Stomach (tissue), 9 donors: ENCODE measurements around the gene CAV1. TPM values are rescaled to one million over a fixed set of nuclear protein-coding genes. Genes with fewer than 3 reads are reported as not detected.

ENCODE experiments used
- DNase-seq, 2 donors: peaks; one replicate each; pipeline versions ENCODE4 v3.0.0 to v3.0.0-alpha.2; 2013 to 2019
- H3K27ac ChIP-seq, 5 donors: fragments of 200-600 bp in 4 of 5; sonication (generic) in 4 of 5; one replicate each; pipeline ENCODE4 v1.5.1; 2013 to 2019; ENCODE audit warnings: mild to moderate bottlenecking in 1 of 5, moderate library complexity in 1 of 5
- H3K27me3 ChIP-seq, 3 donors: fragments of 200-600 bp; sonication (generic); one replicate each; pipeline ENCODE4 v1.5.1; 2017 to 2019; ENCODE audit warnings: mixed run types in 1 of 3
- H3K36me3 ChIP-seq, 4 donors: fragments of 200-600 bp; sonication (generic); 1 replicate in 3 of 4; 2 replicates in 1 of 4; pipeline ENCODE4 v1.5.1; 2016 to 2019
- H3K4me1 ChIP-seq, 4 donors: fragments of 200-600 bp; sonication (generic); one replicate each; pipeline ENCODE4 v1.5.1; 2016 to 2019
- H3K4me3 ChIP-seq, 4 donors: fragments of 200-600 bp; sonication (generic) in 3 of 4; one replicate each; pipeline ENCODE4 v1.5.1; 2016 to 2019; ENCODE audit warnings: mild to moderate bottlenecking in 1 of 4
- H3K9me3 ChIP-seq, 4 donors: fragments of 200-600 bp; sonication (generic); one replicate each; pipeline ENCODE4 v1.5.1; 2016 to 2019
- CTCF ChIP-seq, 7 experiments: fragments of 450-650 bp in 4 of 7; fragments of 200-600 bp in 3 of 7; sonication (generic) in 3 of 7; IDR thresholded peaks; one replicate each; pipeline ENCODE4 v1.5.1; 2016 to 2019; ENCODE audit warnings: antibody characterized with exemption in 7 of 7, control low read depth in 2 of 7, mild to moderate bottlenecking in 1 of 7
- EP300 ChIP-seq: sonication (generic); formaldehyde crosslinking; IDR thresholded peaks from one replicate; pipeline ENCODE4 v1.6.1; 2017; ENCODE audit warnings: antibody characterized with exemption
- POLR2A ChIP-seq, 4 donors: fragments of 450-650 bp; IDR thresholded peaks; one replicate each; pipeline ENCODE4 v1.6.1; 2016; ENCODE audit warnings: antibody characterized with exemption in 4 of 4, control low read depth in 2 of 4, mild to moderate bottlenecking in 1 of 4, moderate library complexity in 1 of 4
- POLR2AphosphoS5 ChIP-seq, 3 donors: sonication (generic); formaldehyde crosslinking; IDR thresholded peaks; one replicate each; pipeline ENCODE4 v1.6.1; 2016; ENCODE audit warnings: antibody characterized with exemption in 3 of 3
- WGBS, 5 donors: extraction: QIAGEN DNeasy Blood & Tissue Kit in 3 of 5; methylation state at CpG; one replicate each; pipeline versions ENCODE4 v1.1.5 to v1.1.7; 2013 to 2018; 5-methylcytosine and 5-hydroxymethylcytosine counted together
- intact Hi-C: fragments of 100-400 bp; cut with DNase I; formaldehyde crosslinking; loops from one replicate; pipeline ENCODE4 v1.15.1; 2023; ENCODE audit warnings: low total_unique reads
- polyA plus RNA-seq, 3 donors: library from polyadenylated mRNA; stranded (reverse); fragments of 200-250 nt; gene quantifications; one replicate each; pipeline ENCODE4 v1.2.3, GENCODE V29; 2013
- total RNA-seq, 5 donors: library from RNA; depleted of rRNA; stranded (reverse); fragments of >200 nt; gene quantifications; one replicate each; pipeline versions ENCODE4 v1.1.0 to v1.2.3, GENCODE V29; 2014 to 2016
- donor health status: healthy with polysubstance abuse.
- donor health status: Bipolar disorder and iron deficiency.
- donor health status: healthy.

CAV1 gene
- total and polyA plus RNA-seq, 8 donors = 18.5 to 719 (median 86.7) TPM

GRCh38 chr7:116588641-116589594 is 64.1 kb downstream of the CAV1 start:
- Histone ChIP-seq H3K27me3 (no peaks in the 10 kb centered on the region), H3K9me3 (no peaks in the 10 kb centered on the region), H3K36me3 (no peaks in the 10 kb centered on the region), H3K4me1 (peaks cover 12 to 43% (median 24%) of the 10 kb centered on the region in 4 donors), H3K4me3 (no peak overlapping the region), H3K27ac (peak overlapping the region in 3 of 5 donors; percentile 37 to 53 (median 47))
- WGBS, 5 donors = 12 to 22% (median 17%) methylated on average over 4 of the region's 4 CpGs
- TF ChIP-seq CTCF (IDR thresholded peaks at IDR 0.05) (peak in 5 of 7 experiments; percentile 34 to 68 (median 60)), POLR2A (IDR thresholded peaks at IDR 0.05) (no peak), POLR2AphosphoS5 (IDR thresholded peaks at IDR 0.05) (no peak), EP300 (no peak)
- peak in 1 of 2 donors; percentile 81 for DNase-seq
- intact Hi-C loops = loop anchor here (5.0 to 10.0 kb wide), 2 partner anchors 64 to 327 kb away; partner anchors contain the start of gene CAV1

DNA sequence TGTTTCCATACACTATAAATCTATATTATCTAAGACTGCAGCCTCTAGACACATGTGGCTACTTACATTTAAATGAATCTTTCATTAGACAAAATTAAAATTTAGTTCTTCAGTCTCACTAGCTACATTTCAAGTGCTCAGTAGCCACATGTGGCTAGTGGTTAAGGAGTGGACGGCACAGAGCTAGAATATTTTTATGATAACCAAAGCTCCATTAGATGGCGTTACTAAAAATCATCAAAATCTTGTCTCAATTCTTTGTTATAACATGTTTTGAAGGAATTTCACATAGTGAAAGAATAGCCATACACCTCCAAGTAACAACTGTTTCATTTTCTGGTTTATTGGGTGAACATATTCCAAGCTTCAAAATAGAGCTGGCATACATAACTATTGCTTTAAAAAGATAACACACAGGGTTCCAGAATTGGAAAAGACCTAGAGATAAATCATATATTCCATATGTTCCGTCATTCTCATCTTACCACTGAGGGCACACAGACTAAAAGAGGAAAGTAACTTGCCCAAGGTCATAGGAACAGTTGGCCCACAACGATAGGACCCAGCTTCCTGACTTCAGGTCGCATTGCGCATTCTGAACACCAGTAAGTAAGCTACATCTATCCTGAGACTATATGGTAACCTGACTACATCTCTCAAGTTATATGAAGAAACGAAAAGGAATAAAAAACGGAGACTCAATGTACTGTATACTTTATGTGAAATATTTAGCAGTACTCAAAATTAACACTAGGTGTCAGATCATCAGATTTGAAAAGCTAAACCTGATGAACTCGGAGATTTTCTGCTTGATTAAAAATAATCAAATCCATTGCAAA is 66.6 kb downstream of the CAV1 start:
- 31 to 41% (median 34%) methylated on average over 9 of the region's 9 CpGs for WGBS, 5 donors
- H3K4me3 ChIP-seq = peak overlapping the region in 1 of 4 donors; percentile 25
- no peaks in the 10 kb centered on the region for H3K36me3 ChIP-seq
- intact Hi-C loops = loop anchor here (10.0 kb wide), 1 partner anchor 223 kb away; no protein-coding TSS in a partner anchor
- no peaks in the 10 kb centered on the region for H3K27me3 ChIP-seq
- H3K27ac ChIP-seq = no peak overlapping the region
- TF ChIP-seq CTCF (IDR thresholded peaks at IDR 0.05) (peak in 5 of 7 experiments; percentile 43 to 74 (median 54)), POLR2AphosphoS5 (IDR thresholded peaks at IDR 0.05) (no peak)
- no peak for DNase-seq
- H3K9me3 ChIP-seq = no peaks in the 10 kb centered on the region
- H3K4me1 ChIP-seq = peaks cover 12 to 39% (median 22%) of the 10 kb centered on the region in 4 donors

- intact Hi-C loops = loop anchor here (10.0 kb wide), 1 partner anchor 223 kb away; no protein-coding TSS in a partner anchor
- no peaks in the 10 kb centered on the region for H3K9me3 ChIP-seq
- no peaks in the 10 kb centered on the region for H3K36me3 ChIP-seq
- H3K27ac ChIP-seq = peak overlapping the region in 3 of 5 donors; percentile 4 to 55 (median 36)
- H3K4me1 ChIP-seq = peaks cover 12 to 39% (median 22%) of the 10 kb centered on the region in 4 donors
- no peak for DNase-seq
- TF ChIP-seq POLR2AphosphoS5 (IDR thresholded peaks at IDR 0.05) (no peak), POLR2A (IDR thresholded peaks at IDR 0.05) (no peak), CTCF (IDR thresholded peaks at IDR 0.05) (no peak), EP300 (no peak)
- no peaks in the 10 kb centered on the region for H3K27me3 ChIP-seq
- WGBS, 5 donors = 0 to 19% (median 4%) methylated on average over 1 of the region's 1 CpG
- peak overlapping the region in 2 of 4 donors; percentile 13 to 25 for H3K4me3 ChIP-seq
These were observed 67.2 kb downstream of the CAV1 start for GRCh38 chr7:116592041-116592355.

DNA sequence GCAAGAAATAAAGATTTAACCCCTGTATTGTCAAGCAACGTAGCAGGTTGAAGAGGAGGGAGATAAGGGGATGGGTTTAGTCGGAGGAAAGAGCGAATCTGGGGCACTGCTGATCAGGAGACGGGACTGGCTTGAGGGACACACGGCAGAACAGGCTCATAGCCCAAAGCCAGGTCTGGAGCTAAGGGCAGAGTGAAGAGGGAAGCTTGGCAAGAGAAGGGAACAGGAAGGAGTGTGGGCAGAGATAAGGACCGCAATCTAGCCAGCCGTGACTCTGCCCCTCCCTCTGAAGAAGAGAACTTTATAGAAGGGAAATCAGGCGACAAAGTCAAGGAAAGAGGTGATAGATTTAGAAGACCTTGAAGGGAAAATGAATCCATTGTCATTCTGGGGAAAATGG is 67.6 kb downstream of the CAV1 start:
- intact Hi-C loops = loop anchor here (10.0 kb wide), 1 partner anchor 222 kb away; no protein-coding TSS in a partner anchor
- no peaks in the 10 kb centered on the region for H3K36me3 ChIP-seq
- no peaks in the 10 kb centered on the region for H3K27me3 ChIP-seq
- H3K27ac ChIP-seq = peak overlapping the region in 4 of 5 donors; percentile 4 to 55 (median 24)
- H3K9me3 ChIP-seq = no peaks in the 10 kb centered on the region
- H3K4me3 ChIP-seq = peak overlapping the region in 2 of 4 donors; percentile 13 to 25
- H3K4me1 ChIP-seq = peaks cover 12 to 39% (median 22%) of the 10 kb centered on the region in 4 donors
- 10 to 40% (median 25%) methylated on average over 8 of the region's 8 CpGs for whole genome bisulfite sequencing, 5 donors
- peak in 1 of 2 donors; percentile 48 for DNase-seq
- TF ChIP-seq POLR2AphosphoS5 (IDR thresholded peaks at IDR 0.05) (peak in 2 of 3 donors; percentile 52 to 64), EP300 (no peak), POLR2A (IDR thresholded peaks at IDR 0.05) (no peak), CTCF (IDR thresholded peaks at IDR 0.05) (no peak)
